Measurements from ENCODE around the gene ODC1. TPM values are rescaled to one million over a fixed set of nuclear protein-coding genes. Genes with fewer than 3 reads are reported as not detected.

ODC1 gene
- total RNA-seq, 1 donor from 2014 or later = 88.0 TPM

DNA sequence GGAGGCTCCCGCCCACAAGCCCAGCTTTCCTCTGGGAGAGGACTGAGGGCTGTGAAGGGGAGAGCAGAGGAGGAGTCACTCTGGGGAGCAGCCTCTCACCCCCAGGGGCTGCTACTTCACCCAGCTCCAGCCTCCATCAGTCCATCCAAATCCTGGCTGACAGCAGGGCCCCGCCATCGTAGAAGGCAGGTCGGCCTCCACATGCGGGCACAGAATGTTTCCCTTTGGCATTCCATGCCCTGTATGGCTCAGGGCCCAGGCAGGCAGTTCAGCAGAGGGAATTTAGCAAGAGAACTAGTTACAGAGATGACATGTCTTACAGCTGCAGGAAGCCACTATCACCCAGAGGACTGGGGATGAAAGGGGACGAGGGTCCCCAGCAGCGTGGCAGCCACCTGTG lies 6.4 kb upstream of the ODC1 start:
- Mint-ChIP-seq H3K9me3 (ENCODE audit: unreplicated experiment) (peaks cover 5% of the 10 kb centered on the region), H3K27me3 (ENCODE audit: unreplicated experiment) (peaks cover 2% of the 10 kb centered on the region), H3K36me3 (ENCODE audit: unreplicated experiment) (no peaks in the 10 kb centered on the region), H3K4me1 (ENCODE audit: low read depth, unreplicated experiment) (peaks cover 11% of the 10 kb centered on the region), H3K4me3 (ENCODE audit: unreplicated experiment) (no peak overlapping the region), H3K27ac (ENCODE audit: unreplicated experiment) (no peak overlapping the region)
- TF ChIP-seq, protein P1, sequence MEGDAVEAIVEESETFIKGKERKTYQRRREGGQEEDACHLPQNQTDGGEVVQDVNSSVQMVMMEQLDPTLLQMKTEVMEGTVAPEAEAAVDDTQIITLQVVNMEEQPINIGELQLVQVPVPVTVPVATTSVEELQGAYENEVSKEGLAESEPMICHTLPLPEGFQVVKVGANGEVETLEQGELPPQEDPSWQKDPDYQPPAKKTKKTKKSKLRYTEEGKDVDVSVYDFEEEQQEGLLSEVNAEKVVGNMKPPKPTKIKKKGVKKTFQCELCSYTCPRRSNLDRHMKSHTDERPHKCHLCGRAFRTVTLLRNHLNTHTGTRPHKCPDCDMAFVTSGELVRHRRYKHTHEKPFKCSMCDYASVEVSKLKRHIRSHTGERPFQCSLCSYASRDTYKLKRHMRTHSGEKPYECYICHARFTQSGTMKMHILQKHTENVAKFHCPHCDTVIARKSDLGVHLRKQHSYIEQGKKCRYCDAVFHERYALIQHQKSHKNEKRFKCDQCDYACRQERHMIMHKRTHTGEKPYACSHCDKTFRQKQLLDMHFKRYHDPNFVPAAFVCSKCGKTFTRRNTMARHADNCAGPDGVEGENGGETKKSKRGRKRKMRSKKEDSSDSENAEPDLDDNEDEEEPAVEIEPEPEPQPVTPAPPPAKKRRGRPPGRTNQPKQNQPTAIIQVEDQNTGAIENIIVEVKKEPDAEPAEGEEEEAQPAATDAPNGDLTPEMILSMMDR (IDR thresholded peaks at IDR 0.05; ENCODE audit: partially characterized antibody, unreplicated experiment) = no peak
- no peak for DNase-seq

DNA sequence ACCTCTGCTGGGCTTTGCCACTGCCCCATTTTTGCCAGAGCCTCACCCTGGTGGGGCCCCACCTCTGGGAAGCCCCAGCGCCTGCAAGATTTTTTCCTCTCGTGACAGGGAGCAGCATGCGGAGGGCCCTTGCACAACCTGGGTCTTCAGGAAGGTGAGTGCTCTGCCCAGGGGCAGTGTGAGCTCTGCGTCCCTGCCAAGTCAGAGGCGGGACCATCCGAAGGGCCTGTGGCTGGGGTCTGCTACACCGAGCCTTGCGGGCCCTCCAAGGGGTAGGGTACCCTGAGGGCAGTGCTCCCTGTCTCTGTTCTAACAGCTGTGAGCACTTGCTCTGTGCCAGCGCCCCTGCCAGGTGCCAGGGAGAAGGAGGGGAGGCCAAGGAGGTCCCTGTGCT lies 5.8 kb upstream of the ODC1 start:
- TF ChIP-seq, protein P1 (IDR thresholded peaks at IDR 0.05; ENCODE audit: partially characterized antibody, unreplicated experiment) = no peak
- Mint-ChIP-seq H3K4me1 (ENCODE audit: low read depth, unreplicated experiment) (peaks cover 9% of the 10 kb centered on the region), H3K4me3 (ENCODE audit: unreplicated experiment) (no peak overlapping the region), H3K27me3 (ENCODE audit: unreplicated experiment) (peaks cover 2% of the 10 kb centered on the region), H3K36me3 (ENCODE audit: unreplicated experiment) (no peaks in the 10 kb centered on the region), H3K27ac (ENCODE audit: unreplicated experiment) (no peak overlapping the region), H3K9me3 (ENCODE audit: unreplicated experiment) (peaks cover 5% of the 10 kb centered on the region)
- DNase-seq = no peak

DNA sequence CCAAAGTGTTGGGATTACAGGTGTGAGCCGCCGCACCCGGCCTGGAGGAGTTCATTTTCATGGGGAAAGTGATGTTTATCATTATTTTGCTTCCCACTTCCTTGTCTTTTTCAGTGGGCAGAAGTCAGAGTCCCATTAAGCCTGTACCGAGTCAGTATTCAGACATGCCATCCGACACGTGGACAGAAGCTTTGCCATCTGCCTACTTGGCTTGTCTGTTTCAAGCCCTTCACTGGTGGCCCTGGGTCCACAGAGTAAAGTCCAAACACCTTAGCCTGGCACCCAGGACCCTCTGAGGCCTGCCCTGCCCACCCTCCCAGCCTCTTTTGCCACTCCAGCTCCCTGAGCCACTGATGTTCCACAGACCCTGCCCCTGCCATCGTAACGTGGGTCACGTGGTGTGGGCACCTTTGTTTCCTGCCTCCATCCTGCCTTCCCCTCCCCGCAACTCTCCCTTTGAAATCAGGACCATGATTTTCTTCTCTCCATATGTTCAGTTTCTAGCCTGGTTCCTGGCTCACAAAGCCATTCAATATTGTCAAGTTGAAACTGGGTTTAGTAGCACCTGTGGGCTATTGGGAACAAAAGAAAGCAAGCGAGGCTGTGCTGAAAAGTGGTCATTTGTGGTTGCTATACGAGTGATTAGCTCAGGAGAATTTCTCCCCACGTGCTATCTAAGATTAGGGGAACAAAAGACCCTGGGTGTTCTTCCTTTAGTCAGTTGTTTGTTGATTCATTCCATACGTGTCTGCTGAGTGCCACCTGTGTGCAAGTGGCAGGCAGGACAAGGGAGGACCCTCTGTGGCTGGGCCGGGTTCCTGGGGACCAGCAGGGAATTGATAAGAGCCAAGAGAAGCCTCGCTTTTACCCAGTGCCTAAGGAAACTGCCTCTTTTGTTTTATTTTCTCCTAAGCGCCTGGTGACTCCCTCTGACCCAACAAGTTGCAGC lies 5.1 kb upstream of the ODC1 start:
- Mint-ChIP-seq H3K4me1 (ENCODE audit: low read depth, unreplicated experiment) (peaks cover 8% of the 10 kb centered on the region), H3K4me3 (ENCODE audit: unreplicated experiment) (no peak overlapping the region), H3K9me3 (ENCODE audit: unreplicated experiment) (peaks cover 5% of the 10 kb centered on the region), H3K36me3 (ENCODE audit: unreplicated experiment) (no peaks in the 10 kb centered on the region), H3K27ac (ENCODE audit: unreplicated experiment) (no peak overlapping the region), H3K27me3 (ENCODE audit: unreplicated experiment) (peaks cover 2% of the 10 kb centered on the region)
- TF ChIP-seq, protein P1 (IDR thresholded peaks at IDR 0.05; ENCODE audit: partially characterized antibody, unreplicated experiment) = no peak
- DNase-seq = no peak

DNA sequence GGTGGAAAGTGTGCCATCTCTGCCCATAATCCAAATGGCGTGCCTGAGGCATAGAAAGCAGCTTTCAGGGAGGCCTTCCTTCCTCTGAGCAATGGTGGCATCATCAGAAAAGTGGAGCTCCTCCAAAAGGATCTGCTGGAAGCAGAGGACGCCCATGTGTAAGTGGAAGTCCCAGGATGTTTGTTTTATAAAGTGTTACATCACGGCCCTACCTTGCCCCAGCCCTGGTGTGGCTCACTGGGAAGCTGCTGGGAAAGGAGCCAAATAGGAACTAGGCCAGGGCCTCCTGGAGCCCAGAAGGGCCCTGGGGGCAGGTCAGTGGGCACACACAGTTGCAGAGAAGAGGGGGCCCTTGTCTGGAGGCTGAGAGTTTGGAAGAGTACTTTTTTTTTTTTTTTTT lies 4.2 kb upstream of the ODC1 start:
- H3K36me3 Mint-ChIP-seq (ENCODE audit: unreplicated experiment) = no peaks in the 10 kb centered on the region
- H3K27me3 Mint-ChIP-seq (ENCODE audit: unreplicated experiment) = peaks cover 4% of the 10 kb centered on the region
- H3K27ac Mint-ChIP-seq (ENCODE audit: unreplicated experiment) = no peak overlapping the region
- H3K9me3 Mint-ChIP-seq (ENCODE audit: unreplicated experiment) = peaks cover 7% of the 10 kb centered on the region
- no peak overlapping the region for H3K4me3 Mint-ChIP-seq (ENCODE audit: unreplicated experiment)
- TF ChIP-seq, protein P1 (IDR thresholded peaks at IDR 0.05; ENCODE audit: partially characterized antibody, unreplicated experiment) = no peak
- DNase-seq = no peak
- peaks cover 10% of the 10 kb centered on the region for H3K4me1 Mint-ChIP-seq (ENCODE audit: low read depth, unreplicated experiment)

DNA sequence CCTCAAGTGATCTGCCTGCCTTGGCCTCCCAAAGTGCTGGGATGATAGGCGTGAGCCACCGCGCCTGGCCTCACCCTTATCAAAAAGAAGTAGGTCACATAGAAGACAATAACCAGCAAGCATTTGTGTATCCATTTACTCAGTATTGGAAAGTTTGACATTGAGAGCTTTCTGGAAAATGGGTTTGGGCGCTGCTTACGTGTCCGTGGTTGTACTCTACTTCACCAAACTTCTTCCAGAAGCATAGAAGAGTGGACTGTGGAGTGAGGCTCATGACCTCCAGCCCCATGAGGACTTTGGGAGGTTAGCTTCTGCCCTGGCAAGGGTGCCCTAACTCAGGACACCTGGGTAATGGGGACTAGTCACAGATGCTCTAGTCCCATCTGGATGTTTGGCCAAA lies 3.7 kb upstream of the ODC1 start:
- peaks cover 10% of the 10 kb centered on the region for H3K4me1 Mint-ChIP-seq (ENCODE audit: low read depth, unreplicated experiment)
- H3K27ac Mint-ChIP-seq (ENCODE audit: unreplicated experiment) = no peak overlapping the region
- TF ChIP-seq, protein P1 (IDR thresholded peaks at IDR 0.05; ENCODE audit: partially characterized antibody, unreplicated experiment) = no peak
- H3K9me3 Mint-ChIP-seq (ENCODE audit: unreplicated experiment) = peaks cover 11% of the 10 kb centered on the region
- no peak overlapping the region for H3K4me3 Mint-ChIP-seq (ENCODE audit: unreplicated experiment)
- H3K36me3 Mint-ChIP-seq (ENCODE audit: unreplicated experiment) = no peaks in the 10 kb centered on the region
- H3K27me3 Mint-ChIP-seq (ENCODE audit: unreplicated experiment) = peaks cover 5% of the 10 kb centered on the region
- no peak for DNase-seq

Measured in glutamatergic neuron (in vitro differentiated cells).